GM19463 (cell line): ENCODE results near the gene DHRS2.
A peak's percentile ranks its signal among the peaks of the same experiment; 100 is the strongest.
"Not testable (repeated sequence)": the region's sequence is repeated elsewhere in the genome, so short reads cannot be mapped to it uniquely, and the experiment has no call there.

Experiments
- ATAC-seq: cut with Tn5 transposase; IDR thresholded peaks from one replicate; pipeline ENCODE4 v1.9.1; 2021; ENCODE audit warnings: mild to moderate bottlenecking, moderate library complexity; ENCODE audit not compliant: unreplicated experiment

The DHRS2 gene, protein sequence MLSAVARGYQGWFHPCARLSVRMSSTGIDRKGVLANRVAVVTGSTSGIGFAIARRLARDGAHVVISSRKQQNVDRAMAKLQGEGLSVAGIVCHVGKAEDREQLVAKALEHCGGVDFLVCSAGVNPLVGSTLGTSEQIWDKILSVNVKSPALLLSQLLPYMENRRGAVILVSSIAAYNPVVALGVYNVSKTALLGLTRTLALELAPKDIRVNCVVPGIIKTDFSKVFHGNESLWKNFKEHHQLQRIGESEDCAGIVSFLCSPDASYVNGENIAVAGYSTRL

DNA sequence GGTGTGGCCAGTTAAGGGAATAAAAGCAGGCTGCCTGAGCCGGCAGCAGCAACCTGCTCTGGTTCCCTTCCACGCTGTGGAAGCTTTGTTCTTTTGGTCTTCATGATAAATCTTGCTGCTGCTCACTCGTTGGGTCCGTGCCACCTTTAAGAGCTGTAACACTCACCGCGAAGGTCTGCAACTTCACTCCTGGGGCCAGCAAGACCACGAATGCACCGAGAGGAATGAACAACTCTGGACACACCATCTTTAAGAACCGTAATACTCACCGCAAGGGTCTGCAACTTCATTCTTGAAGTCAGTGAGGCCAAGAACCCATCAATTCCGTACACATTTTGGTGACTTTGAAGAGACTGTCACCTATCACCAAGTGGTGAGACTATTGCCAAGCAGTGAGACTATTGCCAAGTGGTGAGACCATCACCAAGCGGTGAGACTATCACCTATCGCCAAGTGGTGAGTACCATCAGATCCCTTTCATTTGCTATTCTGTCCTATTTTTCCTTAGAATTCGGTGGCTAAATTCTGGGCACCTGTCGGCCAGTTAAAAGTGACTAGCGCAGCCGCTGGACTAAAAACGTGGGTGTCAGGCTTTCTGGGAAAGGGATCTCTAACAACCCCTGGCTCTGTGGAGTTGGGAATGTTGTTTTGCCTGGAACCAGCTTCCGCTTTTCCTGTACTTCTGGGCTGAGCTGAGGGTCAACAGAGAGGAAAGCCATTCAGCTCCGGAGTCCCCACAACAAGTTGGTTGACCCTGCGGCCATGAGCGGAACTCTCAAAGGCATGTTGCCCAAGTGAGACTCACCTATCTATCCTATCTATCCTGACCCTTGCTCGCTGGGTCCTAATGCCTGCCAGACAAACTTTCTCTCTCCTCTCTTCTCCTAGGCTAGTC is at the start of gene DHRS2:
Gene DHRS2, plus strand, starts transcription at position 48 of the 895 bp plus-strand sequence. CDS start 2,501 bp downstream, outside the sequence.
- ATAC-seq = no peak

DNA sequence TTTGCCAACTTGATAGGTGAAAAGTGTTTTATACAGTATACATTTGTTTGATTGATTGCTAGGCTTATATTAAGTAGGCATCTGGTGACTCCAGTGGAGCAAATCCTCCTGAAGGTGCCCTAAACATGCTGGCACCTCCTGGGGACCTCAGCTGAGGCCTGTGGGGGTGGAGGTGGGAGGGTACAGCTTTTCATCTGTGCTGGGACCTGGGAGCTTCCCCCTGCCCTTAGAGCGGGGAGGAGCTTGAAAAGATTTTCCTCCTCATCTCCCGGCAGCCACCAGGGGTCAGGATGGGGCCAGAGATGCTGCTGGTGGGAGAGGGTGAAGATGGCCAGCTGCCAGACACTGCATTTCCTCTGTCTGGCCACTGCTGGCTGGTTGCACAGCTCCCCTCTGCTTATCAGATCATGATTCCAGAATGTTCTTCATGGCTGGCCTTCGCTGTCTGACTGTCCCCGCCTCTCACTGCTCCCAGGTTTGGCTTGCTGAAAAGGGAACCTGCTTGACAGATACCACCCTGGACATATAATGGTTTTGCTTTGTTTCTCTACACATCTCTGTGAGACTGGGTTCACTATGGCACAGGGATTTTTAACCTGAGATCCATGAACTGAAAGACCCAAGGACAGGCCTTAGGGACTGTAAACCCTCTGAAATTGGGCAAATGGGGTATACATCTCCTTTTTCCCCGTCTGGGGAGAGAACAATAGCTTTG is 47.1 kb upstream of the DHRS2 start:
- peak; percentile 97 for ATAC-seq

DNA sequence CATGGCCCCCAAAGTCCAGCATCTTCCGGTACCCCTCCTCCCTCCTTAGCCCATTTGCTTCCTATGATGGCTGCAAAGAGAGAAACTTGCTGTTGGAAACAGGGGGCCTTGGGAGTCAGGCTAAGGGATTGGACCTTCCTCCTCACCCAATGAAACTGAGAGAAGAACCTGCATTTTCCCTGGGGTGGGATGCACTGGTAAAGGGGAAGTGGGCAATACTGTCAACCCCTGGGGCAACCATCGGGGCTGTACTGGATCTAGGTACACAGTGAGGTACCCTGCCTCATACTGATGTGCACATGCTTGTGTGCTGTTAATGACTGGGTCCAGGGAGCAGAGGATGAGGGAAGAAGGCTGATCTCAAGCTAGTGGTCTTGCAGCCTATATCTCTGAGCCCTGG is 46.6 kb upstream of the DHRS2 start:
- no peak for ATAC-seq

DNA sequence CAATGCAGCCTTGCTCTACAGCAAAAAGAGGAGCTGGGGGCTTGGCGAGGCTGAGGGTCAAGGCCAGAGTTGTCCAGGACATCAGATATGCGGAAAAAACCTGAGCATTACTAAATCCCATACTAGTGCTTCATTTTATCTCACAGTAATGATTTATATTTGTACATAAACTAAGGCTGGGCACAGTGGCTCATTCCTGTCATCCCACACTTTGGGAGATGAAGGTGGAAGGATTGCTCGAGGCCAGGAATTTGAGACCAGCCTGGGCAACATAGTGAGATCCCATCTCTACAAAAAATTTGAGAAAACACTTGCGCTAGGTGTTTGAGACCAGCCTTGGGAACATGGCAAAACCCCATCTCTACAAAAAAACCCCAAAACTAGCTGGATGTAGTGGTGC is 46.0 kb upstream of the DHRS2 start:
- ATAC-seq = no peak

DNA sequence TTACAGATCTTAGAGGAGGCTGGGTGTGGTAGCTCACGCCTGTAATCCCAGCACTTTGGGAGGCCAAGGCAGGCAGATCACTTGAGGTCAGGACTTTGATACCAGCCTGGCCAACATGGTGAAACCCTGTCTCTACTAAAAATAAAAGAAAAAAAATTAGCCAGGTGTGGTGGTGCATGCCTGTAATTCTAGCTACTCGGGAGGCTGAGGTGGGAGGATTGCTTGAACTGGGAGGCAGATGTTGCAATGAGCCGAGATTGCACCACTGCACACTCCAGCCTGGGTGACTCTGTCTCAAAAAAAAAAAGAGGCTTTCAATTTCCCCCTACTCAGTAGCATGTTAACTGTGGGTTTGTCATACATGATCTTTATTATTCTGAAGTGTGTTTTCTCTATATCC is 42.0 kb upstream of the DHRS2 start:
- not testable (repeated sequence) for ATAC-seq

DNA sequence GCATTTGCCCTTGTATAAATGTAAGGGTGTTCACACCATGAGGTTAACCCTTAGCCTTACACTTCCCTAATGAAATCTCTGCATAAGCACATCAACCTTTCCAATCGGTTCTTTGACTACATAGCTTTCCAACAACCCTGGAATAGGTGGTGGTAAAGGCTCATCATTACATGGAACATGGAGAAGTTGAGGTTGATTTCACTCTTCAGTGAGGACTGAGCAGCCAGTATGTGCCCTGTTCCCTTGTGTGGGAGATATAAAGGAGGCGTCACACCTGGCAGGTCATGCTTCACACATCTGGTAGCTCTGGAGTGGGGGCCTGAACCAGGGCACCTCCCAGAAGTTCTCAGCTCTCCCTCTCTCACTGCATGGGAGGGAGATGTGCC is 35.8 kb upstream of the DHRS2 start:
- no peak for ATAC-seq

DNA sequence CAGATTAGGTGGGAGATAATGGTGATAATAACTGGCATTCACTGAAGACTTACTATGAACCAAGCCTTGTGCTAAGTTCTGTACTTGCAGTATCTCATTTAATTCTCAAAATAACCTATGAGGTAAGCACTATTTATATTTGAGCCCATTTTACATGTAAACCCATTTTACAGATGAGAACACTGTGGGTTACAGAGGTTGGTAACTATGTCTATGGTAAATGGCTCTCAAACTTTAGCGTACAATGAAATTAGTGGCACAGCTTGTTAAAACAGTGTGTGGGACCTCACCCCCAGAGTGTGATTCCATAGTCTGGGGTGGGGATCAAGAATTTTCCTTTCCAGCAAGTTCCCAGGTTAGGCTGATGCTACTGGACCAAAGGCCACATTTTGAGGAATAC is 35.4 kb upstream of the DHRS2 start:
- no peak for ATAC-seq

DNA sequence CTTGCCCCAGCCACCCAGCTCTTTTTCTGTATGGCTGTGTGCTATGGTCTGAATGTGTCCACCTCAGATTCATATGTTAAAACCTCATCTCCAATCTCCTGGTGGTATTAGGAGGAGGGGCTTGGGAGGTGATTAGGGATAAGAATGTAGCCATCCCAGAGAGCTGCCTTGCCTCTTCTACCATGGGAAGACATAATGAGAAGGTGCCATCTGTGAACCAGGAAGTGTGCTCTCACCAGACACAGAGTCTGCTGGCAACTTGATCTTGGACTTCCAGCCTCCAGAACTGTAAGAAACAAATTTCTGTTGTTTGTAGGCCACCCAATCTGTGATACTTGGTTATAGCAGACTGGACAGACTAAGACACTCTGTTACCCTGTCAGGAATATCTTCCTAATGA is 34.7 kb upstream of the DHRS2 start:
- ATAC-seq = no peak

DNA sequence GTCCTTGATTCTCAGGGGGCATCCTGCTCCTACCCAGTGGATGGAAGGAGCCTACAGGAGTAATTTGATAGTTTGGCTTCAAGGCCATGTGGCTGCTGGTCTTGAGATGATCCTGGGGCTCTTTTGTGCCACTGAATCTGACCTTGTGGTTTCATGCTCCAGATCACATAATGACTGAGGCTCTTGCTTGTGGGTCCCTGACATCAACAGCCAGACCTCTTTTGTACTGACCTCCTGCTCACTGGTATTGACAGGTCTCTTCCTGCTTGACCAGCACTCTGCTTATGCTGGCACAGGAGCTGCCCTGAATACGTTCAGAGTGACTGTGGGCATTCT is 34.4 kb upstream of the DHRS2 start:
- peak; percentile 35 for ATAC-seq

DNA sequence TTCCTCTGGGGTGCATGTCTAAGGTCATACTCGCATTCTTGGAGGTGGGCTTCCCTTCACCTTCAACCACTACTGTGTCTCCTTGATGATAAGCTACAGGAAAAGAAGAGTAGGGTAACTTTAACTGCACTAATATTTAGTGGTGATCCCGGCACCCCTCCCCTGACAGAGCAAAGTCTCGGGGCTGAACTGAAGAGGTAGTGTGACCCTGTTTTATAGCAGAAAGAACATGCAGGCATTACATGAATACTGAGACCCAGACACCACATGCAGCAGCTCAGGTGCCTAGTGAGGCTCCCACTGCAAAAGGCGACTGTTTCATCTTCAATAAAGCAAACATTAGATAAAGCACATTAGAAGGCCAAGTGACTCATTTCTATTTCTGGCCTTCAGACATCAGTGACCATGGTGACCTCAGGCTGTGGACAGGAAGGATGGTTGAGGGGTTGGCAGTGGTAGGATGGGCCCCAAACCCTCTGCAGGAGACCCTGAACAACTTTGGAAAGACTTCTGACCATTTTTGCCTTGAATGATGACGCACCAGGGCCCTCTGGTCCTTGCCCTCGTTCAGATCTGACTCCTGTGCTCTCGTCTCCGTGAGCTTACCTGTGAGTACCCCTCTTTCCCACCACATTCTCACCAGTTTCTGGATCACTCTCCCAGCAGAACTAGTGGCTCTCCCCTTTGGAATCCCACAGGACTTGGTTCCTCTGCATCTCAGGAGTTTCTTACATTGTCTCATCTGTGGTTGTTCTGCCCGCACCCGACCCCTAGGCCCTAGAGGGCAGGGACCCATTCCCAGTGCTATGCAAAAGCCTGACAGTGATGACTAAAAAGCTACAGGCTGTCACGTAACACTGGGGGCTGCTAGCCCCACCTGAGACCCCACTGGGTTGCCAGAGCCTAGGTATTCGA is 33.7 kb upstream of the DHRS2 start:
- ATAC-seq = no peak

DNA sequence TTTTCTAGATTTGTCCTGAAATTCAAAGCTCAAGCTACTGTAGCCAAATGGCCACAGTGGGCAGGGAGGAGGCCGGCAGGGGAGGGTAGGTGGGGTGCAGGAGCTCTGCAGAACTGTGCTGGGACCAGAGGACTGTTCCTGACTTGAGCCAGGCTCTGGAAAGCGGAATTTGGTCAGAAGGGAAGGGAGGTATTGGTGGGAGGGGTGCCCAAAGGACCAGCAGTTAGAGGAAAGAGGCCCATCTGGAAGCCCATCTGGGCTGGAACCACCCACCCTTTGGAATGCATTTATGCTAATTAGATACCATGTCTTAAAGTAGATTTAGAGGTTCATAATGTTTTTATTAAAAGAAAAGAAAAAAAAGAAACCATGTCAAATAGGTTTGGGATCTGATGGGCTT is 33.1 kb upstream of the DHRS2 start:
- no peak for ATAC-seq

DNA sequence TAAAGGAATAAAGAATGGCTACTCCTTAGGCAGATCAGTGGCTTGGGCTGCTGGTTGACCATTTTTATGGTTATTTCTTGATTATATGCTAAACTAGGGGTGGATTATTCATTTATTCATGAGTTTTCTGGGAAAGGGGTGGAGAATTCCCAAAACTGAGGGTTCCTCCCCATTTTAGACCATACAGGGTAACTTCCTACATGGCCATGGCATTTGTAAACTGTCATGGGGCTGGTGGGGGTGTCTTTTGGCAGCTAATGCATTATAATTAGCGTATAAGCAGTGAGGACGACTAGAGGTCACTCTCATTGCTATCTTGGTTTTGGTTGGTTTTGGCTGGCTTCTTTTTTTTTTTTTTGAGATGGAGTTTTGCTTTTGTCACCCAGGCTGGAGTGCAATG is 32.0 kb upstream of the DHRS2 start:
- no peak for ATAC-seq

DNA sequence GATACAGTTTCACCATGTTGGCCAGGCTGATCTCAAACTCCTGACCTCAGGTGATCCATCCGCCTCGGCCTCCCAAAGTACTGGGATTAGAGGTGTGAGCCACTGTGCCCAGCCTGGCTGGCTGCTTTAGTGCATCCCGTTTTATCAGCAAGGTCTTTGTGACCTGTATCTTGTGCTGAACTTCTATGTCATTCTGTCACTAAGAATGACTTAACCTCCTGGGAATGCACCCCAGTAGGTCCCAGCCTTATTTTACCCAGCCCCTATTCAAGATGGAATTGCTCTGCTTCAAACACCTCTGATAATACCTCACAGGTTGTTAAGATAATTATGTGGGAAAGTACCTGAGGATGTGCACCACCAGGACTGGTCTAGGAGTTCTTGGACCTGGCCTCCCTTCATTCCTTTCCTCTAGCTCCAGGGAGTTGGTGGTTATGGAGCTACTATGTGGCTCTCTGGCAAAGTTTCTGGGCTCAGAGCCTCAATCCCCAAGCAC is 31.4 kb upstream of the DHRS2 start:
- no peak for ATAC-seq

DNA sequence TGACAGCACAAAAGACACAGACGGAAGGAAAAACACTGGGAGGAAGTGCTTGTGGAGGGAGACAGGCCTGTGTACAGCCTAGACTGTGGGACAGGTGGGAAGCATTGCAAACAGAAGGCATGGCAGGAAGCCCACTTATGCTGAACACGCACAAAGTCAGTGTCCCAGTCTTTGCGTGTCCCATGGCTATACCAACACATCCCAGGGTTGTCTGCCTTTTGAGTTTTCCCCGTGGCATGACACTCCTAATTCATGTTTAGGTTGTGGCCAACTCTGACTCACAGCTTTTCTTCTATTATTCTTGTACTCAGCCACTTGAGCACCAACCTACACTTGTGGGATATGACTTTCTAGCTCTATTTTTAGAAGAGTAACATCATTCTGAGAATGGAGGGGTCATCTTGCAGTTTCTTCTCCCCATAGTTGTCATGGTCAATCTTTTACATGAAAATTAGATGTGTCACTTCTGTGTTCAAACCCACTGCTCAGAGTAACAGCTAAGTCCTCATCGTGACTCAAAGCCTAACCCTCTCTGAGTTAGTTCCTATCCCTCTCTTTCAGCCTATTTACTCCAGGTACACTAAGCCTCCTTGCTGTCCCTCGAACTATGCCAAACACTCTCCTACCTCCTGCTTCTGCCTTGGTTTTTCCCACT is 30.1 kb upstream of the DHRS2 start:
- peak; percentile 84 for ATAC-seq

DNA sequence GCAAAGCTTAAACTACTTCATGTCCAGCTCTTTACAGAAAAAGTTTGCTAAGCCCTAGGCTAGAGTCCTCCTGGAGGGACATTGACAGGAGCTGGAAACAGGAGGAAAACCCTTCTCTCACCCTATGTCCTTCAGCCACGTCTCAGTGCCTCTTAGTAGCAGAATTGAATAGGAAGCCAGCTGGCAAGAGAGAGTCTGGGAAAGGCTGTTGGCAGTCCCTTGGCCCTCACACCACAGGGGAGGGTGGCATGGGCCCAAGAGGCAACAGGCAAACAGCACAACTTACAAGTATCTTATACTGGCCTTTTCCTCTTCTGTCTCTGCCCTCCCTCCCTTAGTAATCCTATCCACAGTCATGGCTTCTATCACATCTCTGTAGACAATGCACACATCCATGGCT is 27.7 kb upstream of the DHRS2 start:
- no peak for ATAC-seq

DNA sequence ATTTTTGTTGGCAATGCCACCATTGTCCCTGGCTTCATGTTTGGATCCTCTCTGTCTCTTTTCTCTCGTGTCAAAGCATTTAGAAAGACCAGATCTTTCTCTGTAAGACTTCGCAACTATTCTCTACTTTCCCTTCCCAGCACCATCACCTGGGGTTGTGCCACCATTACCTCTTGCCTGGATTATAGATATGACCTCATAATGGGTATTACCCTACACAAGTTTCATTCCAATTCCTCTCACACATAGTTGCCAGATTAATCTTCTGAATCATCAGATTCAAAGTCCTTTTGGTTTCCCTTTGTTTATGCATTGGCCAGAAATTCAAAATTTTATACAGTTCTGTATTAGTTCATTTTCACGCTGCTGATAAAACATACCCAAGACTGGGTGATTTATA is 27.2 kb upstream of the DHRS2 start:
- ATAC-seq = no peak

DNA sequence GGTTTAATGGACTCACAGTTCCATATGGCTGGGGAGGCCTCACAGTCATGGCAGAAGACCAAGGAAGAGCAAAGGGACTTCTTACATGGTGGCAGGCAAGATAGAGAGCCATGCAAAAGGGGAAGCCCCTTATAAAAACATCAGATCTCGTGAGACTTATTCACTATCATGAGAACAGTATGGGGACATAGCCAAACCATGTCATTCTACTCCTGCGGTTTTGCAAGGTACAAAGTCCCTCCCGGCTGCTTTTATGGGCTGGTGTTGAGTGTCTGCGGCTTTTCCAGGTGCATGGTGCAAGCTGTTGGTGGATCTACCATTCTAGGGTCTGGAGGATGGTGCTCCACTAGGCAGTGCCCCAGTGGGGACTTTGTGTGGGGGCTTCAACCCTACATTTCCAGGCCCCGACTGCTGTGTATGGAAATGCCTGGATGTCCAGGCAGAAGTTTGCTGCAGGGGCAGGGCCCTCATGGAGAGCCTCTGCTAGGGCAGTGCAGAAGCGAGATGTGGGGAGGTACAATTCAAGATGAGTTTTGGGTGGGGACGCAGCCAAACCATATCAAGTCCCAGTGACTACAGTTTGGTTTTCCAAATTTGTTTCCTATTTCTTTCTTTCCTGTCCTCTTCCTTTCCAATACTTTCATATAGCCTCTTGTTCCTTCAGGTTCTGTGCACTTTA is 26.6 kb upstream of the DHRS2 start:
- not testable (repeated sequence) for ATAC-seq

DNA sequence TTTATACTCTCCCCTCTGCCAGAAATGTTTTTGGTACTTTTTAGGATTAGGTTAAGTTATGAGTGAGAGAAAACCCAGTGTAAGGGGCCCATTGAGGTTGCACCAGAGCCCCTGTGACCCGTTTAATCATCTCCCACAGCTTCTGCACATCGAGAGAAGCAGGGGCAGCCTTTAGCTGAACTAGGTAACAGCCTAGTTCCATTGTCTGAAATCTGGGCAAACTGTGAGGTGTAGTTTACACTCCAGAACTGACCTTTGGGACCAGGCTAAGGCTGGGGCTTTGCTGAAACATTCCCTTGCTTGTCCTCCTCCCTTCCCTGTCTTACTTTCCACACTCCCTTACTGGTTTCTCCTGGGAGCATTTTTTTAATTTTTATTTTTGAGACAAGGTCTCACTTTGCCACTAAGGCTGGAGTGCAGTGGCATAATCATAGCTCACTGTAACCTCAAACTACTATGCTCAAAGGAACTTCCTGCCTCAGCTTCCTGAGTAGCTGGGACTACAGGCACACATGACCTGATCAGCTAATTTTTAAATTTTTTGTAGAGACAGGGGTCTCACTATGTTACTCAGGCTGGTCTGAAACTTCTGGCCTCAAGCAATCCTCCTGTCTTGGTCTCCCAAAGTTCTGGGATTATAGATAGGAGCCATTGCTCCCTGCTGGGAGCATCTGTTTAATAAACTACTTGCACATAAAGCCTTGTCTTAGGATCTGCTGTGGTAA is 25.9 kb upstream of the DHRS2 start:
- ATAC-seq = no peak

DNA sequence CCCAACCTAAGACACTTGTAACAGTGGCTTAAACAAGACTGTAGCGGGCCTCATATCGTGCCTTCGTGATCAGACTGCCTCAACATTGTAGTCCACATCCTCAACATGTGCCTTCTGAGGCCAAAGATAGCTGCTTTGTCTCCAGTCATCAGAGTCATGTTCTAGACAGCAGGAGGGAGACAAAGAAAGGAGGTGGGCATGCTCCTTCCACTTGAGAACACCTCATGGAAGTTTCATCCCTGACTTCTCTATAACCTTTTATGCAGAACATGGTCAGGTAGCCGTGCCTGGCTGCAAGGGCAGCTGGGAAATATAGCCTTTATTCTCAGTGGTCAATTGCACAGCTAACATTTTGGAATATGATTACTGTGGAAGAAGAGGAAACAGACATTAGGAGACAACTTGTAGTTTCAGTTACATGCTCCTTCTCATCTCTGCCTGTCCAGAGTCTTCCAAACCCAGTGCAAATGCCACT is 25.3 kb upstream of the DHRS2 start:
- ATAC-seq = no peak
